ENCODE data around the gene RIPK4.

- TF ChIP-seq CTCF (IDR thresholded peaks at IDR 0.05) (no peak), POLR2AphosphoS5 (IDR thresholded peaks at IDR 0.05) (no peak), POLR2A (IDR thresholded peaks at IDR 0.05) (no peak), EP300 (IDR thresholded peaks at IDR 0.05) (no peak)
Measured at GRCh38 chr21:41795726-41796125, 28.9 kb upstream of the RIPK4 start.

All from suprapubic skin (tissue), 4 donors.